Measurements from ENCODE around the gene ABHD2. TPM values are rescaled to one million over a fixed set of nuclear protein-coding genes. Genes with fewer than 3 reads are reported as not detected.

ABHD2 gene
- total RNA-seq, 1 experiment from 2014 or later = 29.7 TPM

DNA sequence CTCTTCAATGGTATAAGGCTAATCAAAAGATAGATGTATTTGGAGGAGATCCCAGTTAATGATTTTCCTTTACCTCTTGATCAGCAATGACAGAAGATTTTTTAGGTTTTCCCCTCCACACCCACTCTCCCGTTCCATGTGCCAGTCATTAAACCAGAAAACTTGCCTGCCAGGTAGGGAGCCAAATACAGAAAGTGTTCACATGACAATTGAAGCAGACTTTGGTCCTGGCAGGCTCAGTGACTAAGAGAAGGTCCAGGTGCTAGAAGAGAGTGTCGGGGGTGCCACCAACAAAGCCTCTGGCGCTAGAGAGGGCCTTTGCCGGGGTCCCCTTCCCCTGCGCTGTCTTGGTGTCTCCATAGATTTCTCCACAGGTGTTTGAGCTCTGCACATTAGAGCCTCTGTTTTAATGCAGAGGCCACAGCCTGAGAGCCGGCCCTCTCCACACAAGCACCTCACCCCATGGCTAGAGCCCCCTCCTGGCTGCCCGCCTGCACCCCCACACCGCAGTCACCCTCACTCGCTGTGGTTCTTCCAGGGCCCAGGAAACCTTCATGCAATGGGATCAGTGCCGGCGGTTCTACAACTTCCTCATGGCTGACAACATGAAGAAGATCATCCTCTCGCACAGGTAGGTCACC is 96.8 kb downstream of the ABHD2 start (continued):
- TF ChIP-seq, protein P1, sequence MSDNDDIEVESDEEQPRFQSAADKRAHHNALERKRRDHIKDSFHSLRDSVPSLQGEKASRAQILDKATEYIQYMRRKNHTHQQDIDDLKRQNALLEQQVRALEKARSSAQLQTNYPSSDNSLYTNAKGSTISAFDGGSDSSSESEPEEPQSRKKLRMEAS (CRISPR knock-in tag; IDR thresholded peaks at IDR 0.05) = no peak
- no peak for TF ChIP-seq SMAD4 (CRISPR knock-in tag; IDR thresholded peaks at IDR 0.05)
- TF ChIP-seq NFYB (CRISPR knock-in tag; conservative IDR thresholded peaks at IDR 0.05; ENCODE audit: low read depth) = no peak
- no peak for TF ChIP-seq ETV6 (CRISPR knock-in tag; IDR thresholded peaks at IDR 0.05)

DNA sequence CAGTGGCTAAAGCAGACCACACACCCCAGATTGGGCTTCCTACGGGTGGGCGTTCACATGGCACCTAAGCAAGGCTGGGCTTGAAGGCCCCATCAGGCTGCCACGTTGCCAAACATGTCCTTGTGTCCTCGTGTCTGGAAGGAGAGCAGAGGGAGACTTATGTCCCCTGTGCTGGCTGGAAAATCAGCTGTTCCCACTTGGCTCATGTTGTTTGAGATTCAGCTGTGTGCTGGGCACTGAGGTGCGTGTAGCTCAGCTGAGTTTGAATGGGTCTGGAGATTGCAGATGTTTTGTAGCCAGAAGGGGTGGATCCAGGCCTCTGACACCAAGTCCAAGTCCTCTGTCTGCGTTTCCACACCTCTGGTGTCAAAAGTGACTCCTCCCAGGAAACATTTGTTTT is 98.5 kb downstream of the ABHD2 start:
- H3K27me3 Mint-ChIP-seq (ENCODE audit: low read depth) = no peaks in the 10 kb centered on the region
- ATAC-seq = no peak
- CTCF ChIA-PET = interaction anchor here (1.9 to 2.0 kb wide), 2 partner anchors 9 to 20 kb away, joined by 4 to 7 read pairs; no protein-coding TSS in a partner anchor

More for the DNA sequence above, 98.5 kb downstream of the ABHD2 start:
- no peak overlapping the region for H3K4me3 Mint-ChIP-seq
- H3K27ac Mint-ChIP-seq = no peak overlapping the region
- DNase-seq (ENCODE audit: low spot score) = no peak
- TF ChIP-seq, protein P2, sequence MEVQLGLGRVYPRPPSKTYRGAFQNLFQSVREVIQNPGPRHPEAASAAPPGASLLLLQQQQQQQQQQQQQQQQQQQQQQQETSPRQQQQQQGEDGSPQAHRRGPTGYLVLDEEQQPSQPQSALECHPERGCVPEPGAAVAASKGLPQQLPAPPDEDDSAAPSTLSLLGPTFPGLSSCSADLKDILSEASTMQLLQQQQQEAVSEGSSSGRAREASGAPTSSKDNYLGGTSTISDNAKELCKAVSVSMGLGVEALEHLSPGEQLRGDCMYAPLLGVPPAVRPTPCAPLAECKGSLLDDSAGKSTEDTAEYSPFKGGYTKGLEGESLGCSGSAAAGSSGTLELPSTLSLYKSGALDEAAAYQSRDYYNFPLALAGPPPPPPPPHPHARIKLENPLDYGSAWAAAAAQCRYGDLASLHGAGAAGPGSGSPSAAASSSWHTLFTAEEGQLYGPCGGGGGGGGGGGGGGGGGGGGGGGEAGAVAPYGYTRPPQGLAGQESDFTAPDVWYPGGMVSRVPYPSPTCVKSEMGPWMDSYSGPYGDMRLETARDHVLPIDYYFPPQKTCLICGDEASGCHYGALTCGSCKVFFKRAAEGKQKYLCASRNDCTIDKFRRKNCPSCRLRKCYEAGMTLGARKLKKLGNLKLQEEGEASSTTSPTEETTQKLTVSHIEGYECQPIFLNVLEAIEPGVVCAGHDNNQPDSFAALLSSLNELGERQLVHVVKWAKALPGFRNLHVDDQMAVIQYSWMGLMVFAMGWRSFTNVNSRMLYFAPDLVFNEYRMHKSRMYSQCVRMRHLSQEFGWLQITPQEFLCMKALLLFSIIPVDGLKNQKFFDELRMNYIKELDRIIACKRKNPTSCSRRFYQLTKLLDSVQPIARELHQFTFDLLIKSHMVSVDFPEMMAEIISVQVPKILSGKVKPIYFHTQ (CRISPR knock-in tag; IDR thresholded peaks at IDR 0.05) = no peak
- TF ChIP-seq NR3C1 (CRISPR knock-in tag; conservative IDR thresholded peaks at IDR 0.05; ENCODE audit: low read depth) (no peak), ATF1 (CRISPR knock-in tag; IDR thresholded peaks at IDR 0.05) (no peak), ZNF232 (CRISPR knock-in tag; IDR thresholded peaks at IDR 0.05) (no peak), KAT7 (CRISPR knock-in tag; IDR thresholded peaks at IDR 0.05; ENCODE audit: borderline replicate concordance) (no peak), FOXP1 (CRISPR knock-in tag; IDR thresholded peaks at IDR 0.05; ENCODE audit: borderline replicate concordance) (no peak), MXD4 (CRISPR knock-in tag; IDR thresholded peaks at IDR 0.05; ENCODE audit: borderline replicate concordance) (no peak), TEAD4 (CRISPR knock-in tag; IDR thresholded peaks at IDR 0.05) (no peak)
- TF ChIP-seq, protein P3, sequence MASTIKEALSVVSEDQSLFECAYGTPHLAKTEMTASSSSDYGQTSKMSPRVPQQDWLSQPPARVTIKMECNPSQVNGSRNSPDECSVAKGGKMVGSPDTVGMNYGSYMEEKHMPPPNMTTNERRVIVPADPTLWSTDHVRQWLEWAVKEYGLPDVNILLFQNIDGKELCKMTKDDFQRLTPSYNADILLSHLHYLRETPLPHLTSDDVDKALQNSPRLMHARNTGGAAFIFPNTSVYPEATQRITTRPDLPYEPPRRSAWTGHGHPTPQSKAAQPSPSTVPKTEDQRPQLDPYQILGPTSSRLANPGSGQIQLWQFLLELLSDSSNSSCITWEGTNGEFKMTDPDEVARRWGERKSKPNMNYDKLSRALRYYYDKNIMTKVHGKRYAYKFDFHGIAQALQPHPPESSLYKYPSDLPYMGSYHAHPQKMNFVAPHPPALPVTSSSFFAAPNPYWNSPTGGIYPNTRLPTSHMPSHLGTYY (CRISPR knock-in tag; IDR thresholded peaks at IDR 0.05) = no peak
- TF ChIP-seq, protein P4, sequence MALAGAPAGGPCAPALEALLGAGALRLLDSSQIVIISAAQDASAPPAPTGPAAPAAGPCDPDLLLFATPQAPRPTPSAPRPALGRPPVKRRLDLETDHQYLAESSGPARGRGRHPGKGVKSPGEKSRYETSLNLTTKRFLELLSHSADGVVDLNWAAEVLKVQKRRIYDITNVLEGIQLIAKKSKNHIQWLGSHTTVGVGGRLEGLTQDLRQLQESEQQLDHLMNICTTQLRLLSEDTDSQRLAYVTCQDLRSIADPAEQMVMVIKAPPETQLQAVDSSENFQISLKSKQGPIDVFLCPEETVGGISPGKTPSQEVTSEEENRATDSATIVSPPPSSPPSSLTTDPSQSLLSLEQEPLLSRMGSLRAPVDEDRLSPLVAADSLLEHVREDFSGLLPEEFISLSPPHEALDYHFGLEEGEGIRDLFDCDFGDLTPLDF (CRISPR knock-in tag; IDR thresholded peaks at IDR 0.05) = no peak
- TF ChIP-seq, protein P5, sequence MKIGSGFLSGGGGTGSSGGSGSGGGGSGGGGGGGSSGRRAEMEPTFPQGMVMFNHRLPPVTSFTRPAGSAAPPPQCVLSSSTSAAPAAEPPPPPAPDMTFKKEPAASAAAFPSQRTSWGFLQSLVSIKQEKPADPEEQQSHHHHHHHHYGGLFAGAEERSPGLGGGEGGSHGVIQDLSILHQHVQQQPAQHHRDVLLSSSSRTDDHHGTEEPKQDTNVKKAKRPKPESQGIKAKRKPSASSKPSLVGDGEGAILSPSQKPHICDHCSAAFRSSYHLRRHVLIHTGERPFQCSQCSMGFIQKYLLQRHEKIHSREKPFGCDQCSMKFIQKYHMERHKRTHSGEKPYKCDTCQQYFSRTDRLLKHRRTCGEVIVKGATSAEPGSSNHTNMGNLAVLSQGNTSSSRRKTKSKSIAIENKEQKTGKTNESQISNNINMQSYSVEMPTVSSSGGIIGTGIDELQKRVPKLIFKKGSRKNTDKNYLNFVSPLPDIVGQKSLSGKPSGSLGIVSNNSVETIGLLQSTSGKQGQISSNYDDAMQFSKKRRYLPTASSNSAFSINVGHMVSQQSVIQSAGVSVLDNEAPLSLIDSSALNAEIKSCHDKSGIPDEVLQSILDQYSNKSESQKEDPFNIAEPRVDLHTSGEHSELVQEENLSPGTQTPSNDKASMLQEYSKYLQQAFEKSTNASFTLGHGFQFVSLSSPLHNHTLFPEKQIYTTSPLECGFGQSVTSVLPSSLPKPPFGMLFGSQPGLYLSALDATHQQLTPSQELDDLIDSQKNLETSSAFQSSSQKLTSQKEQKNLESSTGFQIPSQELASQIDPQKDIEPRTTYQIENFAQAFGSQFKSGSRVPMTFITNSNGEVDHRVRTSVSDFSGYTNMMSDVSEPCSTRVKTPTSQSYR (CRISPR knock-in tag; IDR thresholded peaks at IDR 0.05) = no peak
- TF ChIP-seq, protein P6, sequence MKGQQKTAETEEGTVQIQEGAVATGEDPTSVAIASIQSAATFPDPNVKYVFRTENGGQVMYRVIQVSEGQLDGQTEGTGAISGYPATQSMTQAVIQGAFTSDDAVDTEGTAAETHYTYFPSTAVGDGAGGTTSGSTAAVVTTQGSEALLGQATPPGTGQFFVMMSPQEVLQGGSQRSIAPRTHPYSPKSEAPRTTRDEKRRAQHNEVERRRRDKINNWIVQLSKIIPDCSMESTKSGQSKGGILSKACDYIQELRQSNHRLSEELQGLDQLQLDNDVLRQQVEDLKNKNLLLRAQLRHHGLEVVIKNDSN (CRISPR knock-in tag; IDR thresholded peaks at IDR 0.05) = no peak
- TF ChIP-seq, protein P7, sequence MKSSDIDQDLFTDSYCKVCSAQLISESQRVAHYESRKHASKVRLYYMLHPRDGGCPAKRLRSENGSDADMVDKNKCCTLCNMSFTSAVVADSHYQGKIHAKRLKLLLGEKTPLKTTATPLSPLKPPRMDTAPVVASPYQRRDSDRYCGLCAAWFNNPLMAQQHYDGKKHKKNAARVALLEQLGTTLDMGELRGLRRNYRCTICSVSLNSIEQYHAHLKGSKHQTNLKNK (CRISPR knock-in tag; IDR thresholded peaks at IDR 0.05) = no peak
- TF ChIP-seq, protein P8, sequence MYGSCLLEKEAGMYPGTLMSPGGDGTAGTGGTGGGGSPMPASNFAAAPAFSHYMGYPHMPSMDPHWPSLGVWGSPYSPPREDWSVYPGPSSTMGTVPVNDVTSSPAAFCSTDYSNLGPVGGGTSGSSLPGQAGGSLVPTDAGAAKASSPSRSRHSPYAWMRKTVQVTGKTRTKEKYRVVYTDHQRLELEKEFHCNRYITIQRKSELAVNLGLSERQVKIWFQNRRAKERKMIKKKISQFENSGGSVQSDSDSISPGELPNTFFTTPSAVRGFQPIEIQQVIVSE (CRISPR knock-in tag; IDR thresholded peaks at IDR 0.05; ENCODE audit: borderline replicate concordance) = no peak
- POLR2A ChIA-PET = no interaction called here
- no peaks in the 10 kb centered on the region for H3K4me1 Mint-ChIP-seq
- peaks cover 8% of the 10 kb centered on the region; the same call in 1 of the 2 replicates for H3K36me3 Mint-ChIP-seq
- no peaks in the 10 kb centered on the region for H3K9me3 Mint-ChIP-seq
